ENCODE data around the gene ATP1A2.

- TF ChIP-seq EZH2phosphoT487 (conservative IDR thresholded peaks at IDR 0.05; ENCODE audit: low read length) (no peak), CTCF (IDR thresholded peaks at IDR 0.05; ENCODE audit: insufficient read depth, low read length, poor library complexity, severe bottlenecking) (no peak)
Measured at GRCh38 chr1:160093624-160094290, 21.8 kb upstream of the ATP1A2 start.

Measured in SU-DHL-6 (cell line).